Caco-2 (cell line): ENCODE data around the gene C10orf120. TPM values are rescaled to one million over a fixed set of nuclear protein-coding genes. Genes with fewer than 3 reads are reported as not detected.

ENCODE experiments used
- BruUV-seq: library from RNA; stranded (reverse); fragments of 400-500 nt; replicated peaks from 2 replicates; lab custom pipeline; 2021; lab: Mats Ljungman, UMichigan
- CTCF ChIA-PET: fragments of 300-600 bp; sonication (Branson Sonifier 250); formaldehyde crosslinking; loops from one replicate; lab custom pipeline; 2022; ENCODE audit warnings: antibody characterized with exemption; lab: Charles Lee
- POLR2A ChIA-PET: fragments of 300-600 bp; sonication (Branson Sonifier 250); formaldehyde crosslinking; loops from one replicate; lab custom pipeline; 2022; ENCODE audit warnings: antibody characterized with exemption; lab: Charles Lee
- DNase-seq, 2 experiments: peaks; one replicate each; pipeline versions ENCODE4 v3.0.0 to v3.0.0-alpha.2; 2020 to 2022
- H3K27me3 ChIP-seq: replicated peaks from 2 replicates; pipeline ENCODE4 v1.6.0; 2011; ENCODE audit warnings: low read length; ENCODE audit not compliant: control insufficient read depth, insufficient read depth
- H3K36me3 ChIP-seq: 2 replicates; pipeline ENCODE4 v1.5.1; 2011; ENCODE audit warnings: low read length; ENCODE audit not compliant: control insufficient read depth, insufficient read depth
- H3K4me1 ChIP-seq: fragments of 250-450 bp; sonication (Bioruptor Pico); 2 replicates; pipeline ENCODE4 v1.5.1; 2020; ENCODE audit warnings: mild to moderate bottlenecking
- H3K4me3 ChIP-seq: 2 replicates; pipeline ENCODE4 v1.5.1; 2011; ENCODE audit warnings: low read depth, mild to moderate bottlenecking, control low read depth, low read length
- H3K9me3 ChIP-seq: fragments of 250-450 bp; sonication (Bioruptor Pico); 2 replicates; pipeline ENCODE4 v1.5.1; 2020; ENCODE audit warnings: mild to moderate bottlenecking, moderate library complexity
- H3K27ac Mint-ChIP-seq: one replicate; pipeline ENCODE4 v1.8.0; 2022; ENCODE audit warnings: mixed read lengths; ENCODE audit not compliant: unreplicated experiment
- H3K27me3 Mint-ChIP-seq: one replicate; pipeline ENCODE4 v1.8.0; 2022; ENCODE audit warnings: mixed read lengths; ENCODE audit not compliant: insufficient read depth, unreplicated experiment
- H3K36me3 Mint-ChIP-seq: one replicate; pipeline ENCODE4 v1.8.0; 2022; ENCODE audit warnings: mild to moderate bottlenecking, mixed read lengths; ENCODE audit not compliant: insufficient read depth, unreplicated experiment
- H3K4me1 Mint-ChIP-seq: one replicate; pipeline ENCODE4 v1.8.0; 2022; ENCODE audit warnings: low read depth, mixed read lengths; ENCODE audit not compliant: unreplicated experiment
- H3K4me3 Mint-ChIP-seq: one replicate; pipeline ENCODE4 v1.8.0; 2022; ENCODE audit warnings: mild to moderate bottlenecking, moderate library complexity, mixed read lengths; ENCODE audit not compliant: unreplicated experiment
- H3K9me3 Mint-ChIP-seq: one replicate; pipeline ENCODE4 v1.8.0; 2022; ENCODE audit warnings: mixed read lengths; ENCODE audit not compliant: unreplicated experiment
- CTCF ChIP-seq, 2 experiments: fragments of 200-600 bp in 1 of 2; IDR thresholded peaks; 1 replicate in 1 of 2; 2 replicates in 1 of 2; pipeline versions ENCODE4 v1.5.1 to v1.8.0; 2011 to 2022; ENCODE audit warnings: antibody characterized with exemption in 1 of 2, control low read depth in 1 of 2, inconsistent platforms in 1 of 2, low read depth in 1 of 2, low read length in 1 of 2, mild to moderate bottlenecking in 1 of 2, moderate library complexity in 1 of 2; ENCODE audit not compliant: insufficient read depth in 1 of 2, severe bottlenecking in 1 of 2, unreplicated experiment in 1 of 2
- intact Hi-C: fragments of 100-400 bp; cut with micrococcal nuclease; formaldehyde crosslinking; loops from one replicate; pipeline ENCODE4 v1.10.0; 2022; ENCODE audit not compliant: unreplicated experiment
- total RNA-seq: library from RNA; stranded (reverse); gene quantifications from 2 replicates; pipeline ENCODE4 v1.2.3, GENCODE V29; 2022

The C10orf120 gene
- total RNA-seq, 1 experiment from 2014 or later, result not detected

GRCh38 chr10:122733931-122734665, 34.5 kb upstream of the C10orf120 start:
- no peaks in the 10 kb centered on the region for H3K36me3 Mint-ChIP-seq
- peaks cover 24% of the 10 kb centered on the region for H3K27me3 Mint-ChIP-seq
- H3K4me1 Mint-ChIP-seq, result no peaks in the 10 kb centered on the region
- BruUV-seq, result no TSS peak
- no peaks in the 10 kb centered on the region for H3K36me3 ChIP-seq
- no peaks in the 10 kb centered on the region; the same call in none of the 2 replicates for H3K27me3 ChIP-seq
- ChIA-PET CTCF (no interaction called here), POLR2A (no interaction called here)
- no peak for DNase-seq
- no peak overlapping the region for H3K4me3 Mint-ChIP-seq
- TF ChIP-seq CTCF (IDR thresholded peaks at IDR 0.05; ENCODE audit: insufficient read depth in 1 of 2, low read depth in 1 of 2, low read length in 1 of 2, severe bottlenecking in 1 of 2, unreplicated experiment in 1 of 2), result no peak
- H3K9me3 ChIP-seq, result no peaks in the 10 kb centered on the region
- intact Hi-C loops, result no loop called here
- no peak overlapping the region for H3K27ac Mint-ChIP-seq
- no peaks in the 10 kb centered on the region for H3K4me1 ChIP-seq
- no peak overlapping the region for H3K4me3 ChIP-seq
- H3K9me3 Mint-ChIP-seq, result no peaks in the 10 kb centered on the region

- H3K9me3 Mint-ChIP-seq, result no peaks in the 10 kb centered on the region
- no peaks in the 10 kb centered on the region for H3K36me3 Mint-ChIP-seq
- ChIA-PET POLR2A (no interaction called here), CTCF (no interaction called here)
- Histone ChIP-seq H3K4me1 (no peaks in the 10 kb centered on the region), H3K27me3 (no peaks in the 10 kb centered on the region; the same call in none of the 2 replicates), H3K4me3 (no peak overlapping the region), H3K36me3 (no peaks in the 10 kb centered on the region), H3K9me3 (no peaks in the 10 kb centered on the region)
- no TSS peak for BruUV-seq
- H3K27me3 Mint-ChIP-seq, result peaks cover 23% of the 10 kb centered on the region
- no peak for DNase-seq
- no peak overlapping the region for H3K27ac Mint-ChIP-seq
- no peak for TF ChIP-seq CTCF (IDR thresholded peaks at IDR 0.05; ENCODE audit: insufficient read depth in 1 of 2, low read depth in 1 of 2, low read length in 1 of 2, severe bottlenecking in 1 of 2, unreplicated experiment in 1 of 2)
- H3K4me1 Mint-ChIP-seq, result no peaks in the 10 kb centered on the region
- H3K4me3 Mint-ChIP-seq, result no peak overlapping the region
- intact Hi-C loops, result no loop called here
Measured at GRCh38 chr10:122733443-122733842, 33.8 kb upstream of the C10orf120 start.

- no peaks in the 10 kb centered on the region for H3K4me1 ChIP-seq
- Mint-ChIP-seq H3K4me1 (no peaks in the 10 kb centered on the region), H3K4me3 (no peak overlapping the region), H3K36me3 (no peaks in the 10 kb centered on the region), H3K9me3 (no peaks in the 10 kb centered on the region), H3K27me3 (peaks cover 17% of the 10 kb centered on the region), H3K27ac (no peak overlapping the region)
- BruUV-seq, result no TSS peak
- no peaks in the 10 kb centered on the region for H3K9me3 ChIP-seq
- H3K36me3 ChIP-seq, result no peaks in the 10 kb centered on the region
- intact Hi-C loops, result no loop called here
- H3K27me3 ChIP-seq, result no peaks in the 10 kb centered on the region; the same call in 1 of the 2 replicates
- H3K4me3 ChIP-seq, result no peak overlapping the region
- CTCF ChIA-PET, result no interaction called here
- POLR2A ChIA-PET, result no interaction called here
- no peak for TF ChIP-seq CTCF (IDR thresholded peaks at IDR 0.05; ENCODE audit: insufficient read depth in 1 of 2, low read depth in 1 of 2, low read length in 1 of 2, severe bottlenecking in 1 of 2, unreplicated experiment in 1 of 2)
- no peak for DNase-seq
Measured at GRCh38 chr10:122730238-122730637, 30.6 kb upstream of the C10orf120 start.
